Bronchial epithelial cell (primary cell): ENCODE results near the gene PINK1. TPM values are rescaled to one million over a fixed set of nuclear protein-coding genes. Genes with fewer than 3 reads are reported as not detected.

Experiments
- DNase-seq: peaks from one replicate; pipeline ENCODE4 v3.0.0-alpha.2; 2010; ENCODE audit warnings: low read depth
- FAIRE-seq: peaks from 2 replicates; lab custom pipeline; 2011; peaks lifted over from hg19 to GRCh38; lab: Jason Lieb, UNC
- H3K27me3 ChIP-seq: 2 replicates; pipeline ENCODE4 v1.5.1; 2011; ENCODE audit warnings: low read length; ENCODE audit not compliant: control insufficient read depth, insufficient read depth
- H3K36me3 ChIP-seq: 2 replicates; pipeline ENCODE4 v1.5.1; 2011; ENCODE audit warnings: low read length; ENCODE audit not compliant: control insufficient read depth, insufficient read depth
- H3K4me3 ChIP-seq: 2 replicates; pipeline ENCODE4 v1.5.1; 2011; ENCODE audit warnings: mild to moderate bottlenecking, low read depth, low read length, control low read depth
- total RNA-seq: library from RNA; depleted of rRNA; stranded (reverse); fragments of >200 nt; gene quantifications from 2 replicates; pipeline ENCODE4 v1.2.1, GENCODE V29; 2014
- TF ChIP-seq, protein P1 (sequence below): IDR thresholded peaks from 2 replicates; pipeline ENCODE4 v1.5.1; 2011; ENCODE audit warnings: mild to moderate bottlenecking, moderate library complexity, low read length, control low read depth, inconsistent platforms; ENCODE audit not compliant: insufficient read depth, severe bottlenecking

The PINK1 gene
- total RNA-seq, 1 donor from 2014 or later, result 61.1 TPM

DNA sequence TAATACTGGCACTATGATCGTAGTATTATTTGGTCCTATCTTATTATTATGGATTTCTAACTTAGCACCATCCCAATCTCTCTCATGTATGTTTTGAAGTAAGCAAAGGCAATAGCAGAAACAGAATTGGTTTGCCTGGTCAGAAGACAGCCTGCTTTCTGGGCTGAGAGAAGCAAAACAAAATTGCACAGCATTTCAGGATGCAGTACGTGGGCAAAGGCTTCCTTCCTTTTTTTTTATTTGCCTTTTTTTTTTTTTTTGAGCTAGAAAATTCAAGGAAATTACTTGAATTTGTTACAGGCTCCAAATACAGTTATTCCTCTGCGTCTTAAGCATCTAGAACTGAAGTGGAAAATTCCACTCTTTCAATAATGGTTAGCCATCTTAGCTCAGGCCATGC lies 35.6 kb upstream of the PINK1 start:
- no peak overlapping the region for H3K4me3 ChIP-seq
- H3K27me3 ChIP-seq, result no peaks in the 10 kb centered on the region
- H3K36me3 ChIP-seq, result no peaks in the 10 kb centered on the region
- DNase-seq (no peak), FAIRE-seq (no peak)
- TF ChIP-seq, protein P1, sequence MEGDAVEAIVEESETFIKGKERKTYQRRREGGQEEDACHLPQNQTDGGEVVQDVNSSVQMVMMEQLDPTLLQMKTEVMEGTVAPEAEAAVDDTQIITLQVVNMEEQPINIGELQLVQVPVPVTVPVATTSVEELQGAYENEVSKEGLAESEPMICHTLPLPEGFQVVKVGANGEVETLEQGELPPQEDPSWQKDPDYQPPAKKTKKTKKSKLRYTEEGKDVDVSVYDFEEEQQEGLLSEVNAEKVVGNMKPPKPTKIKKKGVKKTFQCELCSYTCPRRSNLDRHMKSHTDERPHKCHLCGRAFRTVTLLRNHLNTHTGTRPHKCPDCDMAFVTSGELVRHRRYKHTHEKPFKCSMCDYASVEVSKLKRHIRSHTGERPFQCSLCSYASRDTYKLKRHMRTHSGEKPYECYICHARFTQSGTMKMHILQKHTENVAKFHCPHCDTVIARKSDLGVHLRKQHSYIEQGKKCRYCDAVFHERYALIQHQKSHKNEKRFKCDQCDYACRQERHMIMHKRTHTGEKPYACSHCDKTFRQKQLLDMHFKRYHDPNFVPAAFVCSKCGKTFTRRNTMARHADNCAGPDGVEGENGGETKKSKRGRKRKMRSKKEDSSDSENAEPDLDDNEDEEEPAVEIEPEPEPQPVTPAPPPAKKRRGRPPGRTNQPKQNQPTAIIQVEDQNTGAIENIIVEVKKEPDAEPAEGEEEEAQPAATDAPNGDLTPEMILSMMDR, result no peak

- no peaks in the 10 kb centered on the region for H3K36me3 ChIP-seq
- TF ChIP-seq, protein P1, result no peak
- FAIRE-seq, result no peak
- no peaks in the 10 kb centered on the region for H3K27me3 ChIP-seq
- peak; percentile 47 for DNase-seq
- H3K4me3 ChIP-seq, result no peak overlapping the region
These were observed 33.1 kb upstream of the PINK1 start for GRCh38 chr1:20600156-20600555.

- TF ChIP-seq, protein P1, result no peak
- no peak for FAIRE-seq
These were observed 32.0 kb upstream of the PINK1 start for GRCh38 chr1:20601129-20601825.

GRCh38 chr1:20602851-20603450 lies 30.3 kb upstream of the PINK1 start:
- Histone ChIP-seq H3K36me3 (no peaks in the 10 kb centered on the region), H3K4me3 (no peak overlapping the region), H3K27me3 (no peaks in the 10 kb centered on the region)
- TF ChIP-seq, protein P1, result no peak
- DNase-seq (peak; percentile 80), FAIRE-seq (no peak)

More at GRCh38 chr1:20601129-20601825, 32.0 kb upstream of the PINK1 start:
- Histone ChIP-seq H3K27me3 (no peaks in the 10 kb centered on the region), H3K4me3 (no peak overlapping the region), H3K36me3 (no peaks in the 10 kb centered on the region)
- peak; percentile 74 for DNase-seq

GRCh38 chr1:20603504-20604464 lies 29.5 kb upstream of the PINK1 start:
- FAIRE-seq (no peak), DNase-seq (peak; percentile 95)
- Histone ChIP-seq H3K36me3 (no peaks in the 10 kb centered on the region), H3K27me3 (no peaks in the 10 kb centered on the region), H3K4me3 (no peak overlapping the region)
- TF ChIP-seq, protein P1, result no peak
